ENCODE measurements around the gene MEOX1. TPM values are rescaled to one million over a fixed set of nuclear protein-coding genes. Genes with fewer than 3 reads are reported as not detected.

MEOX1 gene
- total and polyA plus RNA-seq, 2 of the 8 experiments (the other 6 are each of a cell fraction or from before 2014, with no cell fraction given): not detected

- Histone ChIP-seq H4K20me1 (replicated peaks in 1 of 2; ENCODE audit: control insufficient read depth in 1 of 2, insufficient read depth in 2 of 2, low read length in 2 of 2) (no peaks in the 10 kb centered on the region), H3K9me3 (ENCODE audit: insufficient read depth in 2 of 2, low read depth in 1 of 2, low read length in 1 of 2) (no peaks in the 10 kb centered on the region), H3K9ac (replicated peaks in 1 of 4; ENCODE audit: extremely low read depth in 1 of 4, low read depth in 3 of 4, low read length in 3 of 4) (no peak overlapping the region), H3K18ac (ENCODE audit: extremely low read depth, low read length) (no peak overlapping the region), H3K79me2 (ENCODE audit: control insufficient read depth in 1 of 2, insufficient read depth in 2 of 2, low read length in 2 of 2) (no peaks in the 10 kb centered on the region), H3K27ac (ENCODE audit: low read depth, low read length) (no peak overlapping the region), H4K8ac (ENCODE audit: extremely low read depth, insufficient read depth, low read length) (no peak overlapping the region; the same call in 1 of the 2 replicates), H3K4me2 (ENCODE audit: insufficient read depth in 1 of 2, low read depth in 2 of 2, low read length in 2 of 2) (no peak overlapping the region), H2BK20ac (ENCODE audit: low read length) (no peak overlapping the region), H4K5ac (ENCODE audit: insufficient read length, low read depth, low read length) (no peak overlapping the region), H3K4me1 (replicated peaks in 1 of 4; ENCODE audit: control insufficient read depth in 3 of 4, insufficient read depth in 4 of 4, low read length in 3 of 4) (peaks cover 3 to 10% (median 4%) of the 10 kb centered on the region in 4 experiments; a peak in 5 of 7 replicates), H3K23ac (ENCODE audit: insufficient read length) (no peak overlapping the region), H3K36me3 (ENCODE audit: control insufficient read depth in 2 of 4, insufficient read depth in 4 of 4, low read length in 3 of 4) (no peaks in the 10 kb centered on the region), H3K79me1 (ENCODE audit: low read depth, low read length) (no peaks in the 10 kb centered on the region), H3K4ac (replicated peaks; ENCODE audit: insufficient read length, low read depth, low read length) (no peak overlapping the region), H2BK5ac (ENCODE audit: low read depth, low read length) (no peak overlapping the region), H3K23me2 (ENCODE audit: low read depth, low read length) (no peaks in the 10 kb centered on the region), H2BK12ac (ENCODE audit: low read depth, low read length) (no peak overlapping the region), H4K91ac (replicated peaks; ENCODE audit: insufficient read length, low read length) (no peak overlapping the region), H2AK5ac (ENCODE audit: low read depth, low read length) (no peak overlapping the region), H3K27me3 (replicated peaks in 1 of 4; ENCODE audit: control insufficient read depth in 3 of 4, extremely low read depth in 1 of 4, insufficient read depth in 3 of 4, low read length in 3 of 4) (no peaks in the 10 kb centered on the region), H3K56ac (replicated peaks; ENCODE audit: insufficient read length, low read depth, low read length) (no peak overlapping the region), H2BK120ac (replicated peaks; ENCODE audit: low read depth, low read length) (no peak overlapping the region), H3K14ac (ENCODE audit: insufficient read length) (no peak overlapping the region), H2BK15ac (ENCODE audit: low read length) (no peak overlapping the region), H3K4me3 (ENCODE audit: extremely low read depth in 1 of 4, insufficient read depth in 2 of 4, low read depth in 3 of 4, low read length in 4 of 4) (no peak overlapping the region), H2AFZ (ENCODE audit: low read length) (no peak overlapping the region)
- WGBS, 2 experiments (ENCODE audit: extremely low coverage in 1 of 2, insufficient coverage in 1 of 2, insufficient read length in 1 of 2, insufficient replicate concordance in 2 of 2, low coverage in 1 of 2, low lambda C conversion rate in 2 of 2, missing lambda C conversion rate in 1 of 2): 94% methylated on average over 10 of the region's 10 CpGs; no CpG with 5 or more reads in 1 of the 2 experiments
- ChIA-PET CTCF (ENCODE audit: partially characterized antibody) (interaction anchor here (0.9 to 23.7 kb wide), 5 partner anchors 9 to 69 kb away, joined by 3 to 969 read pairs (median 69); partner anchors contain the start of gene SOST), POLR2A (ENCODE audit: partially characterized antibody) (interaction anchor here (1.3 to 2.3 kb wide), 3 partner anchors 58 to 65 kb away, joined by 3 to 8 read pairs (median 7); partner anchors contain the start of gene SOST)
- TF ChIP-seq CHD1 (IDR thresholded peaks at IDR 0.05; ENCODE audit: low read depth, low read length) (no peak), JUN (IDR thresholded peaks at IDR 0.05; ENCODE audit: low read depth, low read length) (no peak), TAF1 (IDR thresholded peaks at IDR 0.05; ENCODE audit: low read depth, low read length) (no peak), E2F6 (IDR thresholded peaks at IDR 0.05) (no peak), BACH1 (IDR thresholded peaks at IDR 0.05; ENCODE audit: low read length) (no peak), CTBP2 (IDR thresholded peaks at IDR 0.05; ENCODE audit: borderline replicate concordance, insufficient read depth, insufficient read length, low read length) (no peak), SIN3A (conservative IDR thresholded peaks at IDR 0.05 in 1 of 2, IDR thresholded peaks at IDR 0.05 in 1 of 2; ENCODE audit: low read depth in 1 of 2, low read length in 2 of 2) (no peak), CBX8 (IDR thresholded peaks at IDR 0.05; ENCODE audit: borderline replicate concordance, low read depth, low read length) (no peak), TBP (IDR thresholded peaks at IDR 0.05; ENCODE audit: low read depth, low read length) (no peak)
- TF ChIP-seq, protein P1, sequence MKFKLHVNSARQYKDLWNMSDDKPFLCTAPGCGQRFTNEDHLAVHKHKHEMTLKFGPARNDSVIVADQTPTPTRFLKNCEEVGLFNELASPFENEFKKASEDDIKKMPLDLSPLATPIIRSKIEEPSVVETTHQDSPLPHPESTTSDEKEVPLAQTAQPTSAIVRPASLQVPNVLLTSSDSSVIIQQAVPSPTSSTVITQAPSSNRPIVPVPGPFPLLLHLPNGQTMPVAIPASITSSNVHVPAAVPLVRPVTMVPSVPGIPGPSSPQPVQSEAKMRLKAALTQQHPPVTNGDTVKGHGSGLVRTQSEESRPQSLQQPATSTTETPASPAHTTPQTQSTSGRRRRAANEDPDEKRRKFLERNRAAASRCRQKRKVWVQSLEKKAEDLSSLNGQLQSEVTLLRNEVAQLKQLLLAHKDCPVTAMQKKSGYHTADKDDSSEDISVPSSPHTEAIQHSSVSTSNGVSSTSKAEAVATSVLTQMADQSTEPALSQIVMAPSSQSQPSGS (IDR thresholded peaks at IDR 0.05; ENCODE audit: low read length): no peak
- DNase-seq (ENCODE audit: low read depth in 1 of 2, low spot score in 2 of 2) (no peak), FAIRE-seq (no peak)
Measured at GRCh38 chr17:43697937-43698336, 36.2 kb upstream of the MEOX1 start.
